GM19455 (cell line): ENCODE data around the gene RNF123.

ENCODE experiments used
- ATAC-seq: cut with Tn5 transposase; IDR thresholded peaks from one replicate; pipeline ENCODE4 v1.9.1; 2021; ENCODE audit not compliant: unreplicated experiment

Gene RNF123

DNA sequence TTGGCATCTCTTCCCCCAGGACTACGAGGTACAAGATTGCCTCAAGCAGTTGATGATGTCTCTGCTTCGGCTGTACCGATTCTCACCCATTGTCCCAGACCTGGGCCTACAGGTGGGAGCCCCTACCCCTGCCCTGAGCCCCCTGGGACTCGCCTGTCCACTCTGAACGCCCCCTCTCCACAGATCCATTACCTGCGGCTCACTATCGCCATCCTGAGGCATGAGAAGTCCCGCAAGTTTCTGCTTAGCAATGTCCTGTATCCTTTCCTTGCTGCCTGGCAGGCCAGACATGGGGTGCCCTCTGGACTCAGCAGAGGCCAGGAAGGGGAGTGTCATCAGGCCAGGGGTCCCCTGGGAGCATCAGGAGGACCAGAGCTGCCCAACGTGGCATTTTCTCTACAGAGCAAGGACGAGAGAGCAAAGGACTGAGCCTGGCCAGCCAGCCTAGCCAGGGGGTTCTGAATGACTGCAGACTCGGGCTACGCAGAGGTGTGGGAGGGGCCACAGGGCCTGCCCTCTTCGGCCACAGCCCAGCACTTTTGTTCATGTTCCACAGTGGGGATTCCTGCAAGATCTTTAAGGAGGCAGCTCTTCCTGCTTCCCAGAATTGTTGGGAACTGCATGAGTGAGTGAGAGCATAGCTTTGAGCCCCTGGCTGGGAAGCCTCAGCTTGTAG, 11.2 kb downstream of the RNF123 start:
- no peak for ATAC-seq

GRCh38 chr3:49701388-49702077, 12.2 kb downstream of the RNF123 start:
- no peak for ATAC-seq

DNA sequence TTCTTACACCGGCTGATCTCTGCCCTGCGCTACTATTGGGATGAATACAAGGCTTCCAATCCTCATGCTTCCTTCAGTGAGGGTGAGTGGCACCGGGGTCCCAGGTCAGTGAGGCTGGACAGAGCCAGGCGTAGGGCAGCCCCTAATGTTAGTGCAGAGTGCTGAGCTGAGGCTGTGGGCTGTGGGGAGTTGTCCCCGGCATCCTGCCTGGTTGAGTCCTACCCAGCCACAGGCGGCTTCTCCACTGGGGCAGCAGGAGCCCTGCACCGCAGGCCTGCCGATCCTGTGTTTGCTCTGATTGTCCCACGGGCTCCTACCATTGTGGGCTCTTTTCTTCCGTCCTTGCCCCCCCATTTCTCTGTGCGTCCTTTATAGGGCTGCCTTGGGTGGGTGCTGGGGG, 13.3 kb downstream of the RNF123 start:
- no peak for ATAC-seq

DNA sequence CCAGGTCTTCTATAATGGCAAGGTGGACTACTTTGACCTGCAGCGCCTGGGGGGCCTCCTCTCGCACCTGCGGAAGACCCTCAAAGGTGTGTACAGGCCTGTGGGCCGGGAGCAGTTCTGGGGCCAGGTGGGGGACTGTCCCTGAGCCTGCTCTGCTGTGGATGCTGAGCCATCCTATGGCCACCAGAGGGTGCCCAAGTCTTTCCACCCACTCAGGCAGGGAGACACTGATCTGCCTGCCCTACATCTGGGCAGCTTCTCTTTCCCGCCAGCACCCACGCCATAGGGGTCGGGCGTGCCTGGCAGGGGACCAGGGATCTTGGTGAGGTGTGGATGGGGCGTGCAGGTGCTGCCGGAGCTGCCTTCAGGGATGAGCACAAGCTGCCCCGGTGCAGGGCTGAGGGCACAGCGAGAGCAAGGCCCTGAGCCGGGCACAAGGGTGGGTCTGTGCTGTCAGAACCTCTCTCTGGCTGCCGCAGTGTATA, 14.1 kb downstream of the RNF123 start:
- no peak for ATAC-seq

- ATAC-seq = no peak
These were observed 14.6 kb downstream of the RNF123 start for GRCh38 chr3:49703956-49704355.

DNA sequence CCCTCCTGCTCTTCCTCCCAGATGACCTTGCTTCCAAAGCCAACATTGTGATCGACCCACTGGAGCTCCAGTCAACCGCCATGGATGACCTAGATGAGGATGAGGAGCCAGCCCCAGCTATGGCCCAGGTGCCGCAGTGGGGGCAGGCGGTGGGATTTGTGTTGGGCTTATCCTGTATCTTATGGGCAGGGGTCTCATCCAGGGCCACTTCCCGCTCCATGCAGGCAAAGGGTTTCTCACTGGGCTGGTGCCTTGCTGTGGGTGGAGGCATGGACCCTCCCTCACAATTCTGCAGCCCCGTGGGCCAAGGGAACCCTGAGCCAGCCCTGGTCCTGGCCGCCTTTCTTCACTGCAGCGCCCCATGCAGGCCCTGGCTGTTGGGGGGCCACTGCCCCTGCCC, 15.3 kb downstream of the RNF123 start:
- no peak for ATAC-seq

GRCh38 chr3:49705390-49705960, 16.1 kb downstream of the RNF123 start:
- no peak for ATAC-seq

GRCh38 chr3:49706456-49707112, 17.2 kb downstream of the RNF123 start:
- no peak for ATAC-seq

GRCh38 chr3:49707113-49707480, 17.7 kb downstream of the RNF123 start:
- ATAC-seq = no peak

DNA sequence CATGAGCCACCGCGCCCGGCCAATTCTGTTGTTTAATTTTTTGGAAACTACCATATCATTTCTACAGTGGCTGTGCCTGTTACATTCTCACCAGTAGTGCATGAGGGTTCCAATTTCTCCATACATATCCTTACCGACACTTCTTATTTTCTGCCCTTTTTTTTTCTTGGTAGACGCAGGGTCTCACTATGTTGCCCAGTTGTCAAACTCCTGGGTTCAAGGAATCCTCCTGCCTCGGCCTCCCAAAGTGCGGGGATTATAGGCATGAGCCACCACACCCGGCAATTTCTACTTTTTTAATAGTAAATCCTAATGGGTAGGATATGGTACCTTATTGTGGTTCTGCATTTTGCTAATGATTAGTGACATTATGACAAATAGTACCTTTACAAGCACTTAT, 20.5 kb downstream of the RNF123 start:
- no peak for ATAC-seq

GRCh38 chr3:49711489-49711888, 22.1 kb downstream of the RNF123 start:
- no peak for ATAC-seq

DNA sequence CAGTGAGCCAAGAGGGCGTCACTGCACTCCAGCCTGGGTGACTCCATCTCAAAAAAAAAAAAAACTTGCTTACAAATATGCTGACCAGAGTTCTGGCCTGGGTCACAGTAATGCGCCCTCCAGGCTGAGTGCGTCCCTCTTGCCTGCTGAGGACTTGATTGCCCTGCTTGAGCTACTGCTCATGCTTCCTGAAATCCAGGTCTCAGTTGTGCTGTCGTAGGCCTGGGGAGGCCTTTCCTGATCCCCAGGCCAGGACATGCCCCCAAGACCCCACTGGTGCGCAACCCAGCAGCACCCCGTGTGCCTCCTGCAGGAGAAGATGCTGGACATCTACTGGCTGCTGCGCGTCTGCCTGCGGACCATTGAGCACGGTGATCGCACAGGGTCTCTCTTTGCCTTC, 22.8 kb downstream of the RNF123 start:
- no peak for ATAC-seq

DNA sequence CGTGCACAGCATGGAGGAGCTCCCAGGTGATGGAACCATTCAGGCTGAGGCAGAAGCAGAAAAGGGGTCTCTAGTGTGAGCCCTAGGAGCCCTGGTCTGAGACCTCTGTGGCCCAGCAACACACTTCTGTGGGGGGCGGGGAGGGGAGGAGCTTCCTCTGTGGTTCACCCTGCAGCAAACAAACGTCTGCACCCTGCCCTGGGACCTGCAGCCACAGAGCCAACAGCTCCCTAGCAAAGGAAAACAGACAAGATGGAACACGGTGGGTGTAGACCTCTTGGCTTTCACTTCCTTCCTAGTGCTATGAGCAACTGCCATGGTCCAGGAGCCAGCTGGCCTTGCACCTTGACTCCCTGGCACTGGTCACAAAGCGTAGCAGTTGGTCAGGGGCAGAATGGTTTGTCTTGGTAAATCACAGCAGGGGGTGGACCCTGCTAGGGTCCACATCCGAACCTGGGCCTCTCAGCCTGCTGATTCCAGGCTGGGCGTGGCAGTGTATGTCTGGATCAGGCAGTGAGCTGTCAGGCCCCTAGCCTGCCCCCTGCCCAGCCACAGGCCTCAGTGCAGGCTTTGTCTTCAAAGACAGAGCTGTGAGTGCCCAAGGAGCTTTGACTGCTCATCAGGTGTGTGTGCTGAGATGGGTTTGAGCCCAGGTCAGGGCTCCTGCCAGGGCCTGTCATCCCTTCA, 23.4 kb downstream of the RNF123 start:
- ATAC-seq = no peak

- no peak for ATAC-seq
These were observed 24.2 kb downstream of the RNF123 start for GRCh38 chr3:49713336-49714105.

GRCh38 chr3:49714728-49715550, 25.6 kb downstream of the RNF123 start:
- no peak for ATAC-seq

- ATAC-seq = no peak
These were observed 26.3 kb downstream of the RNF123 start for GRCh38 chr3:49715611-49716121.

- no peak for ATAC-seq
These were observed 26.8 kb downstream of the RNF123 start for GRCh38 chr3:49716169-49716568.

DNA sequence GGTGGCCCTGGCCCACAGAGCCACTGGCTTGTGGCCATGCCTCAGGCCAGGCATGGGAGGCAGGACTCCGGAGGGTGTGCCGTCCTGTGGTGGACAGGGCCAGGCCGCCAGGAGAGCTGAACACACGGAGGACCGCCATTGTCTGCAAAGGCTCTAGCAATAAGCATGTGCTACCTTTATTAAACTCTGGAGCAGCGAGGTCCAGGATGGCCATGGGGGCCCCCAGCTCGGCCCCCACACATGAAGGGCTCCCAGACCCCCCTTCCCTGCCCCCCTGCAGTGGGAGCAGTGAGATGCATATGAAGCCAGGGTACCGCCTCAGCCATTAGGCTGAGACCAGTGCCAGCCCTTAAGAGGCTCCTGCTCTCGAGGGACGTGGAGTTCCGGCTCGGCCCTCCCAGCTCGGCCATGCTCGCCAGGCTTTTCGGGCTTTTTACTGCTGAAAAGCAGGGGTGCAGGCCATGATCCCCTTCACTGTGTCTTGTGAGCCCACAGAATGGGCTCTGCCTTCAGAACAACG, 27.4 kb downstream of the RNF123 start:
- no peak for ATAC-seq
